ENCODE measurements around the gene PKMYT1.

DNA sequence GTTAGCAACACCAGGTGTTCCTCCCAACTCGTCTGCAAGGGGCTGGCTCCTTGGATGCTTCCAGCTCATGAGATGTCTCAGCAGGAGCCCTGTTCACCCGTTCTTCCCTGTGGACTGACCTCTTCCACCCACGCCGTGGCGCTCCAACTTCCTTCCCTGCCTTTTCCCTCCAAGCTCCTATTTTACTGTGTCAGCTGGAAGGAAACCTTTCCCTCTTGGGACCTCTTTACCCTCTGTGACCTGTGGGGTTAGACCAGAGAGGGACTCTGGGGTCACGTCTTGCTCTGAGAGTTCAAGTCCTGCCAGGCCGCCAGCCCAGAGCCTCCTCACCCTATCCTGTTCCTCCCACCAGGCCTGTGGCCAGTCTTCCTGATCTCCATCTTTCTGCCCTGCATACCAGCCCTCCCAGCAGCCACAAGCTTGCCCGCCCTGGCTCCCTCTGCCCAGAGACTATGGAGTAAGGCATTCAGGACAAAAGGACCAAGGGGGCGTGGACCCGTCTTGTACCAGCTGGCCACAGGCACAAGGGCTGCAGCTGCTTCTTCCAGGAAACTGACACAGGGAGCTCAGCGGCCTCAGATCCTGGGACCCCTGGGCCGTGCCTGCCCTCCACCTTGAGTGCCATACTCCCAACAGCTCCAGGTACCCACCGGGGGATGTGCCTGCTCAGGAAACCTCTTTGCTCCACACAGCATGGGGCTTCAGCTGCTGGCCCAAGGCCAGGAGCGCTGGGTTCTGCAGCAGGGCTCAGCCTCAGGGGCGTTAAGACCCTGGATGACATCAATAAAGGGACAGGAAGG is 8.1 kb downstream of the PKMYT1 start:
- TF ChIP-seq EZH2 (IDR thresholded peaks at IDR 0.05; ENCODE audit: insufficient read depth, poor library complexity, severe bottlenecking): no peak
- no peak for TF ChIP-seq EZH2phosphoT487 (IDR thresholded peaks at IDR 0.05; ENCODE audit: insufficient read depth, low read depth)
